LNCAP (cell line): ENCODE results near the gene PPP2R5C.

ENCODE experiments used
- TF ChIP-seq, protein P1 (sequence below): fragments of 450-650 bp; IDR thresholded peaks from 2 replicates; pipeline ENCODE4 v1.5.1; 2017; ENCODE audit warnings: mild to moderate bottlenecking

Gene PPP2R5C

DNA sequence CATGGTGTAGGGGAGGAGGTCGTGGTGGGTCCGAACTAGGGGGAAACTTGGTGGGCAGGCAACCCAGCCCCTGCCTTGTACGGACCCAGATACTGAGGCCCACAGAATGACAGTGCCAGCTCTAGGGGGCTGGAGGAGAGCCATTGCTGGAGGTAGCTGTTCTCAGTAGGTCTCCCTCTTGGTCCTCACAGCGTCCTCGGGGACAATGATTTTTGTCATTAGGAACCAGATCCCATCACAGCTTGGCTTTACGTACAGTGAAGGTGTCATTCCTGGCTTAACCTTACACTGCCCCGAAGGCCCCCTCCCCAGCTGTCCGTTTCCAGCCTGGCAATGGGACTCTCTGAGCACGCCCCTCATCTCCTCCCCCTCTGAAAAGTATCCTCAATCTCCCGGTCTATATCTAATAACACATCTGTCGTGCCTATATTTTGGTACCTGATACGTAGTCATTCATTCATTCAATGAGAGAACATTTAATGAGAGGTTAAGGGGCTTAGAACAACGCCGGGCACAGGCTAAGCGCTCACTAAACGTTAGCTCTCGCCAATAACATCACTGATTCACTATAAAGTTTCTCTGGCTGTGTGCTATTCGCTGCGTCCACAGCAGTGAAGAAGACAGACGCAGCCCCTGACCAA is 202.3 kb downstream of the PPP2R5C start:
- TF ChIP-seq, protein P1, sequence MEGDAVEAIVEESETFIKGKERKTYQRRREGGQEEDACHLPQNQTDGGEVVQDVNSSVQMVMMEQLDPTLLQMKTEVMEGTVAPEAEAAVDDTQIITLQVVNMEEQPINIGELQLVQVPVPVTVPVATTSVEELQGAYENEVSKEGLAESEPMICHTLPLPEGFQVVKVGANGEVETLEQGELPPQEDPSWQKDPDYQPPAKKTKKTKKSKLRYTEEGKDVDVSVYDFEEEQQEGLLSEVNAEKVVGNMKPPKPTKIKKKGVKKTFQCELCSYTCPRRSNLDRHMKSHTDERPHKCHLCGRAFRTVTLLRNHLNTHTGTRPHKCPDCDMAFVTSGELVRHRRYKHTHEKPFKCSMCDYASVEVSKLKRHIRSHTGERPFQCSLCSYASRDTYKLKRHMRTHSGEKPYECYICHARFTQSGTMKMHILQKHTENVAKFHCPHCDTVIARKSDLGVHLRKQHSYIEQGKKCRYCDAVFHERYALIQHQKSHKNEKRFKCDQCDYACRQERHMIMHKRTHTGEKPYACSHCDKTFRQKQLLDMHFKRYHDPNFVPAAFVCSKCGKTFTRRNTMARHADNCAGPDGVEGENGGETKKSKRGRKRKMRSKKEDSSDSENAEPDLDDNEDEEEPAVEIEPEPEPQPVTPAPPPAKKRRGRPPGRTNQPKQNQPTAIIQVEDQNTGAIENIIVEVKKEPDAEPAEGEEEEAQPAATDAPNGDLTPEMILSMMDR = no peak

- TF ChIP-seq, protein P1 = no peak
Observed at GRCh38 chr14:101964297-101965180, 203.0 kb downstream of the PPP2R5C start, which contains the start of gene DYNC1H1. TSS of gene DYNC1H1 (plus strand) at chr14:101964573. CDS start at chr14:101964692, 119 bp downstream.

GRCh38 chr14:101965181-101965544 is 203.7 kb downstream of the PPP2R5C start:
- TF ChIP-seq, protein P1 = no peak

DNA sequence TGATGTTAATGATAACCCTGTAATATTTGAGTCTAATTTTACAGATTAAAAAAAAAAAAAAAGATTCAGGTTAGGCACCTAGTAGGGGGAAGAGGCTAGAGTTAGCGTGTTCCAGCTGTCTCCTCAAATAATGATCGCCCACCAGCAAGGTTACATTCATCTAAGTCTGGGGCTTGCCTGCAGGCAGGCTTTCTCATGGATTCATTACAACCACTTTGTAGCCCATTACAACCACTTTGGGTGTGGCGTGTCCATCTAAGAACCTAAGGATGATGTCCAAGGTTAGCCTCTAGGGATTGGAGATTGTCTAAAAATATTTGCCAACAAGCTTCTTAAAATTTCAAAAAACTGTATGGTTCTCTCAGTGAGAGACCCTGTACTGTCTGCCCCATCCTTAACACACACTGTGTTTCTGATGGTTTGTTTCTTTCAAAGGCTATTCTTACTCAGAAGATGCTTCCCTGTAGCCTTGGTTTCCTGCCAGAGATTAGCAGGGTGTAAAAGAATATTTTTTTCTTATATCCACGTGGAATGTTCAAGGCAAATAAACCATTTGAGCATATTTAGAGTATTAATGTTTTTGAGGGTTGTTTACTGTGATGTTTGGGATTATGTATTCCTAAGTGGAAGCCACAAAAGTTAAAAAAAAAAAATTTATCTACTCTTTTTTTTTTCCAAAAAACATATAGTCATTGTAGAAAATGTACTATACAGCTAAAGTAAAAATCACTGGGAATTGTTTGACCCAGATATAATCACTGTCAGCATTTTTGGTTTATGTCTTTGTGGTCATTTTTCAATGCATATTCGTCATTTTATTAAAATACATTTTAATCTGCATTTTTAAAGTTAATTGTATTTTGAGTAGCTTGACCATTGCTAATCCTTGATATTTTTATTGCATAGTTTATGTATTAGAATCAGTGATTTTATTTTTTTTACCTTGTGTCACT is 204.5 kb downstream of the PPP2R5C start:
- TF ChIP-seq, protein P1 = no peak

GRCh38 chr14:101966742-101967141 is 205.2 kb downstream of the PPP2R5C start:
- TF ChIP-seq, protein P1 = no peak

GRCh38 chr14:101968186-101968585 is 206.7 kb downstream of the PPP2R5C start:
- TF ChIP-seq, protein P1 = no peak

- TF ChIP-seq, protein P1 = no peak
Observed at GRCh38 chr14:101969481-101969880, 208.0 kb downstream of the PPP2R5C start.
